ENCODE measurements around the gene ARHGAP1. TPM values are rescaled to one million over a fixed set of nuclear protein-coding genes. Genes with fewer than 3 reads are reported as not detected.

ARHGAP1 gene
- total RNA-seq, 1 experiment from 2014 or later, result 64.2 TPM

DNA sequence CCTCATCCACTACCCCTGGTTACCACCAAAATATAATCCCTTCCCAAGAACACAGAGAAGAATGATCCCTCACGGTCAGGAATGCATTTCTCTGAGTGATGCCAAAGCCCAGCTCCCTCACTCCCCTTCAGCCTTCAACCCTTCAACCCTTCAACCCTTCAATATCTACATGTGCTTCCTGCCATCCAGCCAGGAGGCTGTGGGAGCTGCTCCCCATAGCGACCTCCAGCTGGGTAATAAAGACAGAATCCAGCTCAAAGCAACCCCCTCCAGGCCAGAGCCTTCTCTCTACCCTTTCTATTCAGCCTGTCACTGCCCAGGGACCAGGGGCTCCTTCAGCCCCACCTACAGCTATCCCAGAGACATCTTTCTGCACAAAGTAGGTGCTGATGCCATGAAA is 2.7 kb downstream of the ARHGAP1 start:
- TF ChIP-seq CTCF (conservative IDR thresholded peaks at IDR 0.05) (no peak), EZH2 (IDR thresholded peaks at IDR 0.05; ENCODE audit: low read depth) (no peak)
- BruUV-seq (replicated peaks), result no TSS peak
- H3K27me3 ChIP-seq (ENCODE audit: insufficient read depth, low read depth), result no peaks in the 10 kb centered on the region
- peaks cover 37% of the 10 kb centered on the region for H3K79me2 ChIP-seq (ENCODE audit: low read depth)
- H3K4me2 ChIP-seq, result no peak overlapping the region
- no peaks in the 10 kb centered on the region for H3K9me2 ChIP-seq (ENCODE audit: insufficient read depth)
- H3F3A ChIP-seq (ENCODE audit: insufficient read depth, low read depth), result peaks cover 6% of the 10 kb centered on the region; the same call in 1 of the 2 replicates
- intact Hi-C loops (cut with micrococcal nuclease; ENCODE audit: unreplicated experiment), result no loop called here
- DNase-seq, result no peak
- no peaks in the 10 kb centered on the region for H4K20me1 ChIP-seq (ENCODE audit: insufficient read depth)
- H3K4me3 ChIP-seq, result no peak overlapping the region
- no peaks in the 10 kb centered on the region for H3K9me3 ChIP-seq (ENCODE audit: insufficient read depth, low read depth)
- H3K27ac ChIP-seq, result no peak overlapping the region
- H3K4me1 ChIP-seq (replicated peaks; ENCODE audit: insufficient read depth), result peaks cover 12% of the 10 kb centered on the region
- ChIA-PET POLR2A (ENCODE audit: unreplicated experiment) (no interaction called here), CTCF (interaction anchor here (0.7 kb wide), 1 partner anchor 50 kb away, joined by 5 read pairs; no protein-coding TSS in a partner anchor)
- no peak overlapping the region for H2AFZ ChIP-seq
- 0 out of 2 replicates have a peak, but pooled peaks cover 5% of the 10 kb centered on the region for H3K36me3 ChIP-seq (ENCODE audit: low read depth)

DNA sequence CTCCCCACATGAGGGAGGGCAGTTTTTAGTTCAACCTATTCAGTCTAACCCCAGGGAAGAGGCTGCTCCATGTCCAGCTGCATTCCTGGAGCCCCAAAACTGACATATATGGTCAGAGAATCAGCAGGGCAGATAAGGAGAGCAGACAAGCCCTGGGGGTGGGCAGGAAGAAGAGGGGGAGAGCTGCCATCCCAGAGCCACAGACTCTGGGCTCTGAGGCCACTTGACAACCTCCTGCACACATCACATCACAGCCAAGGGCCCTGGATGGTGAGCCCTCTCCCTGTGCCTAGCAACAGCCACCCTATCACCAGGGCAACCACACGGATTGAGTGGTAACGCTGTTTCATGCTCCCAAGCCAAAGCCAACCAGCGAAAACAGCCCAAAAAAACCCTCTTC is 3.1 kb downstream of the ARHGAP1 start:
- H3K4me3 ChIP-seq, result no peak overlapping the region
- POLR2A ChIA-PET (ENCODE audit: unreplicated experiment), result no interaction called here
- no peak overlapping the region for H3K4me2 ChIP-seq
- H3K27me3 ChIP-seq (ENCODE audit: insufficient read depth, low read depth), result no peaks in the 10 kb centered on the region
- H3K9me2 ChIP-seq (ENCODE audit: insufficient read depth), result no peaks in the 10 kb centered on the region
- no peak overlapping the region for H3K27ac ChIP-seq
- 0 out of 2 replicates have a peak, but pooled peaks cover 1% of the 10 kb centered on the region for H3K36me3 ChIP-seq (ENCODE audit: low read depth)
- peaks cover 2% of the 10 kb centered on the region; the same call in 1 of the 2 replicates for H4K20me1 ChIP-seq (ENCODE audit: insufficient read depth)
- H2AFZ ChIP-seq, result no peak overlapping the region
- no TSS peak for BruUV-seq (replicated peaks)
- H3K79me2 ChIP-seq (ENCODE audit: low read depth), result peaks cover 33% of the 10 kb centered on the region
- peaks cover 6% of the 10 kb centered on the region; the same call in 1 of the 2 replicates for H3F3A ChIP-seq (ENCODE audit: insufficient read depth, low read depth)
- intact Hi-C loops (cut with micrococcal nuclease; ENCODE audit: unreplicated experiment), result no loop called here
- TF ChIP-seq EZH2 (IDR thresholded peaks at IDR 0.05; ENCODE audit: low read depth) (no peak), CTCF (conservative IDR thresholded peaks at IDR 0.05) (no peak)
- CTCF ChIA-PET, result interaction anchor here (0.7 kb wide), 1 partner anchor 50 kb away, joined by 5 read pairs; no protein-coding TSS in a partner anchor
- peaks cover 8% of the 10 kb centered on the region for H3K4me1 ChIP-seq (replicated peaks; ENCODE audit: insufficient read depth)
- no peak for DNase-seq
- no peaks in the 10 kb centered on the region for H3K9me3 ChIP-seq (ENCODE audit: insufficient read depth, low read depth)

GRCh38 chr11:46696212-46696558 is 4.2 kb downstream of the ARHGAP1 start:
- CTCF ChIA-PET, result no interaction called here
- POLR2A ChIA-PET (ENCODE audit: unreplicated experiment), result interaction anchor here (0.6 kb wide), 1 partner anchor 54 kb away, joined by 15 read pairs; no protein-coding TSS in a partner anchor

More at GRCh38 chr11:46696212-46696558, 4.2 kb downstream of the ARHGAP1 start:
- H3F3A ChIP-seq (ENCODE audit: insufficient read depth, low read depth), result peaks cover 6% of the 10 kb centered on the region; the same call in 1 of the 2 replicates
- H3K27me3 ChIP-seq (ENCODE audit: insufficient read depth, low read depth), result no peaks in the 10 kb centered on the region
- BruUV-seq (replicated peaks), result no TSS peak
- H3K4me3 ChIP-seq, result no peak overlapping the region
- DNase-seq, result no peak
- H2AFZ ChIP-seq, result no peak overlapping the region
- no peak overlapping the region for H3K27ac ChIP-seq
- H3K36me3 ChIP-seq (ENCODE audit: low read depth), result no peaks in the 10 kb centered on the region
- TF ChIP-seq EZH2 (IDR thresholded peaks at IDR 0.05; ENCODE audit: low read depth) (no peak), CTCF (conservative IDR thresholded peaks at IDR 0.05) (no peak)
- H3K9me3 ChIP-seq (ENCODE audit: insufficient read depth, low read depth), result no peaks in the 10 kb centered on the region
- no peaks in the 10 kb centered on the region for H3K4me1 ChIP-seq (replicated peaks; ENCODE audit: insufficient read depth)
- no peak overlapping the region for H3K4me2 ChIP-seq
- peaks cover 22% of the 10 kb centered on the region for H3K79me2 ChIP-seq (ENCODE audit: low read depth)
- peaks cover 3% of the 10 kb centered on the region; the same call in 1 of the 2 replicates for H4K20me1 ChIP-seq (ENCODE audit: insufficient read depth)
- no peaks in the 10 kb centered on the region for H3K9me2 ChIP-seq (ENCODE audit: insufficient read depth)
- intact Hi-C loops (cut with micrococcal nuclease; ENCODE audit: unreplicated experiment), result no loop called here
